OCI-LY7 (cell line): ENCODE data around the gene TJAP1.
"Not testable (repeated sequence)": the region's sequence is repeated elsewhere in the genome, so short reads cannot be mapped to it uniquely, and the experiment has no call there.

Experiments used
- EZH2phosphoT487 ChIP-seq: fragments of 200-600 bp; sonication (generic); IDR thresholded peaks from 2 replicates; pipeline ENCODE4 v1.6.1; 2018; ENCODE audit warnings: low read depth, borderline replicate concordance, mild to moderate bottlenecking, mixed run types, antibody characterized with exemption, low read length, moderate library complexity, mixed read lengths
- TF ChIP-seq, protein P1 (sequence below): fragments of 200-600 bp; sonication (generic); conservative IDR thresholded peaks from 2 replicates; pipeline ENCODE4 v1.5.1; 2014; ENCODE audit warnings: mild to moderate bottlenecking, antibody characterized with exemption, low read length, moderate library complexity, mixed read lengths

- TF ChIP-seq, protein P1, sequence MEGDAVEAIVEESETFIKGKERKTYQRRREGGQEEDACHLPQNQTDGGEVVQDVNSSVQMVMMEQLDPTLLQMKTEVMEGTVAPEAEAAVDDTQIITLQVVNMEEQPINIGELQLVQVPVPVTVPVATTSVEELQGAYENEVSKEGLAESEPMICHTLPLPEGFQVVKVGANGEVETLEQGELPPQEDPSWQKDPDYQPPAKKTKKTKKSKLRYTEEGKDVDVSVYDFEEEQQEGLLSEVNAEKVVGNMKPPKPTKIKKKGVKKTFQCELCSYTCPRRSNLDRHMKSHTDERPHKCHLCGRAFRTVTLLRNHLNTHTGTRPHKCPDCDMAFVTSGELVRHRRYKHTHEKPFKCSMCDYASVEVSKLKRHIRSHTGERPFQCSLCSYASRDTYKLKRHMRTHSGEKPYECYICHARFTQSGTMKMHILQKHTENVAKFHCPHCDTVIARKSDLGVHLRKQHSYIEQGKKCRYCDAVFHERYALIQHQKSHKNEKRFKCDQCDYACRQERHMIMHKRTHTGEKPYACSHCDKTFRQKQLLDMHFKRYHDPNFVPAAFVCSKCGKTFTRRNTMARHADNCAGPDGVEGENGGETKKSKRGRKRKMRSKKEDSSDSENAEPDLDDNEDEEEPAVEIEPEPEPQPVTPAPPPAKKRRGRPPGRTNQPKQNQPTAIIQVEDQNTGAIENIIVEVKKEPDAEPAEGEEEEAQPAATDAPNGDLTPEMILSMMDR = not testable (repeated sequence)
- not testable (repeated sequence) for TF ChIP-seq EZH2phosphoT487
Measured at GRCh38 chr6:43467265-43467664, 10.1 kb upstream of the TJAP1 start.
